ENCODE results near the gene DCST2.

The DCST2 gene

DNA sequence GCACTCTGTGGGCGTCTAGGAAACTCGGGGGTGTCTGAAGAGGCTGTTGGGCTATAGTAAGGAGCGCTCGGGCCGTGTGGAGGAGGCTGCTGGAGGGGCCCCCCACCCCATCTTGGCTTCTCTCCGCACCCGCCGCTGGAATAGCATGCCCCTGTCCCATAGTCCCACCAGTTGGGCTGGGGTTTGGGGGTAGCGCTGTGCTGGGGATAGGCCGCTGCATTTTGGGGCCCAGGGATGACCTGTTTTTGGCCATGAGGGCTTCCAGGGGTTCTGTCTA lies 45.6 kb upstream of the DCST2 start:
- no peak for TF ChIP-seq CTCF (conservative IDR thresholded peaks at IDR 0.05; ENCODE audit: low read depth, low read length)
- H3K4me3 ChIP-seq (ENCODE audit: low read length), result peak overlapping the region; percentile 35
- no peak for DNase-seq (ENCODE audit: low read depth)

DNA sequence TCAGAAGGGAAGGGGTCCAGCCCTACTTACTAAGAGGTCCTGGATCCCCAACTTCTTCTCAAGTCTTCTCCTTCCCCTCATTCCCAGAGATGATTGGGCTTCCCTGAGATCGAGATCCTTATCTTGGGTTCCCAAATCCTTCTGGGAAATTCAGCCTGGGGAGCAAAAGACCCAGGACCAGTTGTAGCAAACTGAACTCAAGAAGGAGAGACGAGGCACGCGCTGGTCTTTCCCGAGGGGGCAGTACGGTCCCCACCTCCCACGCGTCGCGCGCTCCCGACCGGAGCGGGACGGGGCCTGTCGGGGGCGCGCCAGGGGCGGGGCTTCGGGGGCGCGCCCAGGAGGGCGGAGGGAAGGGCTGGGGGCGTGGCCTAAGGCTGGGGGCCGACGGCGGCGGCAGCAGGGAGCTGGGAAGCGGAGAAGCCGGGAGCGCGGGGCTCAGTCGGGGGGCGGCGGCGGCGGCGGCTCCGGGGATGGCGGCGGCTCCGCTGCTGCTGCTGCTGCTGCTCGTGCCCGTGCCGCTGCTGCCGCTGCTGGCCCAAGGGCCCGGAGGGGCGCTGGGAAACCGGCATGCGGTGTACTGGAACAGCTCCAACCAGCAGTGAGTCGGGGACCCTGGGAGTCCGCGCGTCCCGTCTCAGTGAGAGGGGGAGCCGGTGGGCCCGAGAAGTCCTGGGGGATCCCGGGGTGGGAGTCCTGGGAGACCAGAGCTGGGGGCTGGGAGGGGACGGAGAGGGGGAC lies 45.1 kb upstream of the DCST2 start, which contains the start of gene EFNA3:
Gene EFNA3 (plus strand): TSS at position 369 of the 741 bp plus-strand sequence. CDS start 105 bp downstream, at position 474.
- no peak for TF ChIP-seq CTCF (conservative IDR thresholded peaks at IDR 0.05; ENCODE audit: low read depth, low read length)

DNA sequence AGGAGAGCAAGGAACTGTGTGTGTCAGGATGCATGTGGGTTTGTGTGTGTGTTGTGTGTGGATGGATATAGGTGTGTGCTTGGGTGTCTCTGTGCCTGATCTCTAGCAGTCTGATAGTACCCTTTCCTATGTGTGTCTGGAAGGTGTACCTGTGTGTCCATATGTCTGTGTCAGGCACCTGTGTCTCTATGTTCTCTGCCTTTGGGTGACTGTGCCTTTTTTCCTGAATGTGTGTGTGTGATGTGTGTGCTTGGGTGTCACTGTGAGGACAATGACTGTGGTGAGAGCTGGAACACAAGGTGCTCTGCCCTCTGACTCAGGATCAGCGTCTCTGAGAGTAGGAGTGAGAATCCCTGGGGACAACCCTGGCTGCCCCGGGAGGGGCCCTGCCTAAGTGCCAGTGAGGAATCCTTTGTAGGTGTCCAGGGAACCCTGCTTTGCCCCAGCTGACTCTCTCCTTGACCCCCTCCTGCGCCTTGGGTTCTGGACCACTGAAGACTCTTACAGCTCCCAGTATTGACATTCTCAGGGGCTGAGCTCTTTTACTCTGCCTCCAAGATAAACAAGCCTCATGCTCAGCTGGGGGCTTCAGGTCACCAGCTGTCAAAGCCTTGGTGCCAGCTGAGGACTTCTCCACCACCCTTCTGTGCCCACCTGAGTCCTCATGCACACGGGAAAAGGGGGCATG lies 44.3 kb upstream of the DCST2 start:
- no peak for TF ChIP-seq CTCF (conservative IDR thresholded peaks at IDR 0.05; ENCODE audit: low read depth, low read length)
- H3K4me3 ChIP-seq (ENCODE audit: low read length), result no peak overlapping the region
- no peak for DNase-seq (ENCODE audit: low read depth)

More for the DNA sequence above, 45.1 kb upstream of the DCST2 start, which contains the start of gene EFNA3:
- peak within 1 kb of the TSS; percentile 35 for H3K4me3 ChIP-seq (ENCODE audit: low read length)
- DNase-seq (ENCODE audit: low read depth), result no peak

GRCh38 chr1:155077346-155077745 lies 43.8 kb upstream of the DCST2 start:
- no peak overlapping the region for H3K4me3 ChIP-seq (ENCODE audit: low read length)
- no peak for DNase-seq (ENCODE audit: low read depth)
- no peak for TF ChIP-seq CTCF (conservative IDR thresholded peaks at IDR 0.05; ENCODE audit: low read depth, low read length)

GRCh38 chr1:155076371-155076770 lies 42.8 kb upstream of the DCST2 start:
- no peak for TF ChIP-seq CTCF (conservative IDR thresholded peaks at IDR 0.05; ENCODE audit: low read depth, low read length)
- DNase-seq (ENCODE audit: low read depth), result no peak
- no peak overlapping the region for H3K4me3 ChIP-seq (ENCODE audit: low read length)

GRCh38 chr1:155075535-155075934 lies 42.0 kb upstream of the DCST2 start:
- no peak for TF ChIP-seq CTCF (conservative IDR thresholded peaks at IDR 0.05; ENCODE audit: low read depth, low read length)
- no peak overlapping the region for H3K4me3 ChIP-seq (ENCODE audit: low read length)
- DNase-seq (ENCODE audit: low read depth), result no peak

Measured in retinal pigment epithelial cell (primary cell).